HG03060 (cell line): ENCODE results near the gene SIGLEC12.
"Not testable (repeated sequence)": the region's sequence is repeated elsewhere in the genome, so short reads cannot be mapped to it uniquely, and the experiment has no call there.

ENCODE experiments used
- ATAC-seq: cut with Tn5 transposase; IDR thresholded peaks from one replicate; pipeline ENCODE4 v1.9.1; 2021; ENCODE audit warnings: low read depth, moderate number of reproducible peaks; ENCODE audit not compliant: unreplicated experiment

SIGLEC12 gene

DNA sequence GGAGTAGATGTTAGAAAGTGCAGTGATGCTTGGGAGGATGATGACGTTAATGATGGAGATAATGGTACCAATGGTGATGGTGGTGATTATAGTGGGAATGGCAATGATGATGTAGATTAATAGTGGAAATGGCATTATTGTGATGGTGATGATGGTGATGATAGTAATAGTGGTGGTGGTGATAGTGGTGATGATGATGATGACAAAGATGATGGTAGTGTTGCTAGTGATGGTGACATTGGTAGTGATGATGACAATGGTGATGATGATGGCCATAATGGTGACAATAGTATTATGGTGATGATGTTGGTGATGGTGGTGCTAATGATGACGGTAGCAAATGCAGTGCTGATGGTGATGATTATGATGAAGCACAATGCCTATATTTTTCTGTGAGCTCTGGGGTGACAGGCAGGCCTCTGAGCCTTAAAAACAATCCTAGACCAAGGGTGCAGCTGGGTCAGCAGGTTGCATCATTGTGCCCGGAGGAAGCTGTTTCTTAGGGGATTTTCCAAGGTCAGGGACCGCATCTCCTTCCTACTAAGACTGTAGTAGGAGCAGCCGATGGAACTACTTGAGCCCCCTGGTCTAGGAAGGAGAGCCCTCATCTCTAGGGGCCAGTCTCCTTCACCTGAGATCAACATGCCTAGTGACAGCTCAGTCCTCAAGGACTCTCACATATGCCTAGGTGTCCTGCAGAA is 15.5 kb downstream of the SIGLEC12 start:
- no peak for ATAC-seq

DNA sequence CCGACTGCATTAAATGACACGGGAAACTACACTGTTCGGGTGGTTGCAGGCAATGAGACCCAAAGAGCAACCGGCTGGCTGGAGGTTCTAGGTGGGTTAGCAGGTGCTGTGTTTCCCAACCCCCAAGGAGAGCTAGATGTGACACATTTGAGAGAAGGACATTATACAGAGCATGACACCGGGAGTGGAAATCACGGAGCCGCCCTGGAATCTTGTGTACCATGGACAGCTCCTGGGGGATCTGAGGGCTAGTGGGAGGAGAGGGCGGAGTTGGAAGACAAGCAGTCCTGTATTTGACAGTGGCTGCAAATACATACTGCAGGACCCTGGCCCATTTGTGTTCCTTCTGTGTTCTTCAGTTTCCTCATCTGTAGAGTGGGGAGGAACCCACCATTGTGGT is 21.0 kb downstream of the SIGLEC12 start:
- ATAC-seq, result no peak

DNA sequence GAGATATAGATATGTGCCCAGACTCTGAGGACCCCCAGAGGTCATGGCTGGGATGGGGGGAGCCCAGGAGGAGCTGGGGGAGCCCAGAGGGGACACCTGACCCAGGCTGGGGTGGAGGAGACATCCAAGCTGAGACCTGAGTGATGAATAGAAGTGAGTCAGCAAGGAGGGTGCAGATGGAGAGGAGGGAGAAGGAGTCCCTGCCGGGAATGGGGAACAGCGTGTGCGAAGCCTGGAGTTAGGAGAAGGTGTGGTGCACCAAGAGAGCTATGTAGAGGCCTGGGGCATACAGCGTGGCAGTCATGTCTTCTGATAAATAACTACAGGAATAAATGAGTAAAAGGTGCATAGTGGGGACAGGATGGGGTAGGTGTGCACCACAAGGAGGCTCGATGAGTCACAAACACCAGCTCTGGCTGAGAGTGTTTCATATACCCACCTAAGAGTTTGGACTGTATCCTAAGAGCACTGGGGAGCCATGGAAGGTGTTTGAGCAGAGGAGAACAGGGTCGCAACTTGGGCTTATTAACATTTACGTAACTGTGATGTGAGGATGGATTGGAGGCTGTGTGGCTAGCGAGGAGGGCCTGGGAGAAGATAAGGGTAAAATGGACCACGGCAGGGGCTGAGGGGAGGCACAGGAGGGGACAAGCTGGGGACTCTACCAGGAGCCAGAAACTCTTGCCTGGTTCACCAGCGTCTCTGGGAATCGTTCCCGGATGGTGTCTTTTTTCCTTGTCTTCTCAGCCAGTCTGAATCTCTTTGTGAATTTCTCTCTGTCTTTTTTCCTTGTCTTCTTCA is 21.9 kb downstream of the SIGLEC12 start:
- ATAC-seq, result no peak

DNA sequence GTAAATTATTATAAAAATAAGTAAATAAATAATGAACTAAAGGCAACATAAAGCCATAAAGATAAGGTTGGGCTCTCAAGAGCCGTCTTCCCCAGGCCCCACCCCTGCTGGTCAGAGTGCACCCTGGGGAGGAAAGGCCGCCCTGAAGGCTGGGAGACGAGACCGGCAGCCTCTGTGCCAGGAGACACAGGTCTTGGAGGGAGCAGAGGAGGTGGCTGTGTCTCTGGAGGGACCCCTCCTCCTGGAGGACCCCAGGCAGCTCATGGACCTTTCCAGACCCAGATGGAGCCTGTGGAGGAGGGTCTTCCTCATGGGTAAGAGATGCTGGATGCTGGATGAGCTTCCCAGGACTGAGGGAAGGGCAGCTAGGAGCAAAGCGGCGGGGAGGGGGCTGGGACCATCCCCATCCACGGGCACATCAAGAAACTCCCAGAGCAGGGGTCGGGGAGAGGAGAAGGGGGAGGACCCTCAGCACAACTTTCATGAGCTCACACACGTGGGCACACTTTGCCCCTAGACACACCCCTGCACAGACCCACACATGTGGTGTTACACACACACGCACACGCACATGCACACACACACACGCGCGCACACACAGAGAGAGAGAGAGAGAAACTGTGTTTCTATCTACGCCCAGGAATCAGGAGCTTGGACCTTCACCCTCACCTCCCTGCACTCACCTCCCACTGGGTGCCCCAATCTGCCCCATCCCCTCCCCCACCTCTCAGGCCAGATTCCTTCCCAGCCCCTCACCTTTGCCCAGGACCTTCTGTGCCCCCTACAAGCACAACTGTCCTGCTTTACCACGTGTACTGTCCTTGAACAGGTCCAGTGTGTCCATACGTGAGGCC is 23.0 kb downstream of the SIGLEC12 start, which contains the start of gene CEACAM18:
TSS of gene CEACAM18 (plus strand) at position 159 of the 854 bp plus-strand sequence.
- no peak for ATAC-seq

DNA sequence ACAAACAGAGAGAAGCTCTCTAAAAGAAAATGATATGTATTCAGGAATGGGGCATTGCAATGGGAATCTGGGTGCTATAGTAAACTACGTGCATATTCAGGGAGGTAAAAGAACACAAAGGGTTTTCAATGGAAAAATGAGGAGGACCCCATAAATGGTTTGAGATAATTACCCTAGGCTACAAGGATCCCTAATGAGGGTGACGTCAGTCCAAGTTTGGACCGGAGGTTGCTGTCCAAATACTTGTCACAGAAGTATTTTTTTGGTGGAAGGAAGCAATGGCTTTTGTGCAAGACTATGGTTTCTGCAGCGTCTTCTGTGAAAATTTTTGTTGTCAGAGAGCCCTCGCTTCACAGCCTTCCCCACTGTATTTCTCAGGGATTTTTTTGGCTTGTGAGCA is 24.3 kb downstream of the SIGLEC12 start:
- no peak for ATAC-seq

DNA sequence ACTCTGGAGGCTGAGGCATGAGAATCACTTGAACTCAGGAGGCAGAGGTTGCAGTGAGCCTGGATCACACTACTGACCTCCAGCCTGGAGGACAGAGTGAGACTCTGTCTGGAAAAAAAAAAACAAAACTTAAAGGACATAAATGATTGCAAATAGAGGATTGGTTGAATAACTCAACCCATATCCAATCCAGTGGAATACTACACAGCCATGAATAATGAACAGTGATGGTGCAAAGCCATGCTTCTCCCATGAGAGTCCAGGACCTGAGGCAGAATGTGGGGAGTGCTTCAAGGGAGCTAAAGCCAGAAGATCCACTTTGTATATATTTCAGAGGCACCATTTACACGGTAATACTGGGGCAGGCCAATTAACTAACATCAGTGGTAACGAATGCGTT is 25.4 kb downstream of the SIGLEC12 start:
- no peak for ATAC-seq

DNA sequence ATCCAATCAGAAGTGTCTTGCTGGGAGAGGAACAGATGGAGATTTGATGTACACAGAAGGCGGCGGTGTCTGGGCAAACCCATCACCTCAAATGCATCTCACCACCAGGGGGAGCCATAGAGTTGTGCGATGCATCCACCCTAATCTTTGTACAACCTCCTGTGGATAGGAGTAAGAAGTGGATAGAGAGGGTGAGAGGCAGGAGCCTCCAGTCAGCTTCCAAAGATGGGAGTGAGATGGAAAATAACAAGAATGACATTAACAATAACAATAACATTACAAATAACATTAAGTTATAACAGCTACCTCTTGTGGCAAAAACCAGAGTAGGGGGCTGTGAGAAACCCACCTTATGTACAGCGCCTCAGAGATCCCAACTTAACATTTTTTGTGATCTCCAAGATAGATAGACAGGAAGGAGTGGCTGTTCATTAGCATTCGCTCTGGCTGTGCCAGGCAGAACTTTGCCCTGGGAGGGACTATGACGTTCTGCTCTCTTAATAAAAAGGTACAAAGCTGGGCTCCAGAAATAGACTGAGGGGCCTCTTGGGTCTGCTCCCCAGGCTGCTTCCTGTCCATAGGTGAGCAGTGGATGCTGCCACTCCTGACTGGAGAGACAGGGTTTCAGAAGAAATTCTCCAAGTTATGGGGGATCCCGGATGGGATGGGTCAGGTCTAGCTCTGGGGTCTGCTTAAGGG is 28.4 kb downstream of the SIGLEC12 start:
- ATAC-seq, result no peak

DNA sequence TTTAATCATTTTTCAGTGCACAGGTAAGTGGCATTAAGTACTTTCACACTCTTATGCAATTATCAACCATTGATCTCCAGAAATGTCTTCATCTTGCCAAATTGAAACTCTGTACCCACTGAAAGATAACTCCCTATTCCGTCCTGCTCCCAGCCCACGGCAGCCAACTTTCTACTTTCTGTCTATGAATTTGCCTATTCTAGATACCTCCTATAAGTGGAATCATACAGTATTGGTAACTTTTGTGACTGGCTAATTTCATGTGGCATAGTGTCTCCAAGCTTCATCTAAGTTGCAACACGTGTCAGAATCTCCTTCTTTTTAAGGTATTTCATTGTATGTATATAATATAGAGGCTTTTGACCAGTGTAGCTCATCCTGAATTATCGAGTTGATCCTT is 29.0 kb downstream of the SIGLEC12 start:
- no peak for ATAC-seq

DNA sequence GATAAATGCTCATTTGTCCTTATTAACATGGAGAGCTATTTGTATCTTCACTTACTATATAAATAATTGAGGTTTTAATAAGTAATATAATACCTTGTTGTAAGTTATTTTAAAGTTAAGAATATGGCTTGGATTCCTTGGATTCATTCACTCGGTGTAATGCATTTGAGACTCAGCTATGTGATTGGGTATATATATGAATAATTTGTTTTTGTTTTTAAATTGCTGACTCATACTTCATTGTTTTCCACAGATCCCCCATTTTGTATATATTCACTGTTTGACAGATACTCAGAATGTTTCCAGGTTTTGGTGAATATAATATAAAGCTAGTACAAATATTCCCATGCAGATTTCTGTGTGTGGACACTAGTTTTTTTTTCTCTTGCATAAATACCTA is 30.1 kb downstream of the SIGLEC12 start:
- no peak for ATAC-seq

DNA sequence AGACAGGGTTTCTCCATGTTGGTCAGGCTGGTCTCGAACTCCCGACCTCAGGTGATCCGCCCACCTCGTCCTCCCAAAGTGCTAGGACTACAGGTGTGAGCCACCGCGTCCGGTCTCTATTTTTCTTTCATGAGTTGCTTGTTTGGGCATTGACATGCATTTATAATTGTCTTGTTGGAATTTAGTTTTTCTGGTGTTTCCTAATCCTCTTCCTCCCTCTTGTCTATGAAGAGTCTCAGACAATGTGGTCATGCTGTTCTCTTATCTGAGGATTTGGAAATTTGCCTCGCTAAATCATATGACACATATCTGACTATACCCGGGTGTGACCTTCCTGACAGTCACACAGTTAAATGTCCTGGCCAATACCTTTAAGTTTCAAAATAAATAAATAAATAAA is 30.6 kb downstream of the SIGLEC12 start:
- ATAC-seq, result no peak

DNA sequence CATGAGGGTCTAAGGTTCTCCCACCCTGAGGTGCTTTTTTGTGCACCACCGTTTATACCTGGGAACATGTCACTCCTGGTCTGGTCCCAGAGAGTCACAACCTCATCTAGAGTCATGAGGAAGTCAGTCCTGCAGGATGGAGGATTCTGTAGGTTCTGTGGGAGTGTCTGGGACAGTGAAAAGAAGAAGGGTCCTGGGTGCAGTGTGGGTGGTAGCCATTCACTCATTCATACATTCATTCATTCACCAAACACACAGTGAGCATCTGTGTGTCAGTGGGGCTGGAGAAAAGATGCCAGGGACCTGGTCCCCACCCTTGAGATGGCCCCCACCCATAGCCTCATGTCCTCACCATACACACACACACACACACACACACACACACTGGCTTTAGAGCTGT is 32.0 kb downstream of the SIGLEC12 start:
- ATAC-seq, result no peak

DNA sequence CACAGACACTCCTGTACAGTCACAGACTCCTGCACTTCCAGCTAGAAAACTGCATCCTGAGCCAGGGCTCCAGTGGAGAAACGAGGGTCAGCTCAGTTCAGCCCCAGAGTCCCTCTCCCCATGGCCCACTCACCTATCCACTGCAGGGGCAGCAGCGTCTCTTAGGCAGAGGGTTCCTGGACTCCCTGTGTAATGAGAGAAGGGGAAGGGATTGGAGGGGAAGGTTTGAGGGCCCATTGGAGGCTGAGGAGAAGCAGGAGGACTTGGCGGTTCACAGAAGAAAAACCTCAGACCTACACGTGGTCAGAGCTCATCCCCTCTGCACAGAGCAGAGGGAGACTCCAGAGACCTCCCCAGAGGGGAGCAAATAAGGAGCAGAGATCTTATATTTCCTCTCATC is 32.4 kb downstream of the SIGLEC12 start:
- no peak for ATAC-seq

DNA sequence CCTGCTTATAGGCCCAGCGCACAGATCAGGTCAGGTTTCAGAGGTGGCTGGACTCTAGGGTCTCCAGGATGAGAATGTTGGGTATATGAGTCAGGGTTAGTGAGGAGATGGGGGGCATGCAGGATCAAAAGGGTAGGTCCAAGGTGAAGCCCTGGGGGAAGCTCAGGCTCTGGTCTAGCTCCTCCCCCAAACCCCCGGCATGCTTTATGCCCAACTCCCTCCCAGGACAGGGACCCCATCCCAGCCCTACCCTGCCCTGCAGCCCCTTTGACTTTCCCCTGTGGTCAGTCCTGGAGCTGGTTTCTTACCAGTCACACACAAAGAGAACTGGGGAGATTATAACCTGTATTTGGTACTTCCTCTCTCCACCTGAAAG is 33.1 kb downstream of the SIGLEC12 start:
- no peak for ATAC-seq

DNA sequence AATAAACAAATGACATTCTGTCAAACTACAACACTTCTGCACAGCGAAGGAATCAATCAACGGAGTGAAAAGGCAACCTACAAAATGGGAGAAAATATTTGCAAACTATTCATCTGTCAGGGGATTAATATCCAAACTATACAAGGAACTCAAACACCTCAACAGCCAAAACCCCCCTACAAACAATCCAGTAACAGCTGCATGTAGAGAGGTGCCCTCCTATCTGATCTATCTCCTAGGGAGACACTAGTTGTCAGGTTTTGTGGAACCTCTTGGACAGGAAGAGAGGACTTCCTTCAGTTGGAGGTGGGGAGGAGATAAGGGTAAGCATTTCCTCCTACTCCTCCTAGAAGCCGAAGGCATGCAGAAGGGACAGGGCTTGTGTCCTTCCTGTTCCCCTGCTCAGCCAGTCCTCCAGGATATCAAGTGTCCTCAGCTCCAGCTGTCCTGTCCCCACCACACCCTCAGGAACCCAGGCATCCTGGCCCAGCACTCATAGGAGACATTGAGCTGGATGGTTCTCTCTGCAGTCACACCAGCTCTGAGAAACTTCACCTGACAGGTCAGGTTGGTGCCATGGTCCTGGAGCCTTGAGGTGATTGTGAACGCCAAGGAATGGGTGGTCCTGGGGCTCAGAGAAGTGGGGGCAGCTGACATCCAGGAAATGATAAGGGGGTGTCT is 33.6 kb downstream of the SIGLEC12 start:
- no peak for ATAC-seq

DNA sequence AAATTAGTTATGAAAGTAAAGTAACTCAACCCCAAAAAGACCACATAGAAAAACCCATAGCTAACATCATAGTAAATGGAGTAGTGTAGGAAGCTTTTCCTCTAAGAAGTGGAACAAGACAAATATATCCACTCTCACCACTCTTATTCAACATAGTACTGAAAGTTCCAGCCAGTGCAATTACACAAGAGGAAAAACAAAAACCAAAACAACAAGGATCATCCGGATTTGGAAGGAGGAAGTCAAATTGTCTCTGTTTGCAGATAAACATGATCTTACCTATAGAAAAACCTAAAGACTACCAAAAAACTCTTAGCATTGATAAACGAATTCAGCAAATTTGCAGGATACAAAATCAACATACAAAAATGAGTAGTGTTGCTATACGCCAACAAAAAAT is 34.9 kb downstream of the SIGLEC12 start:
- no peak for ATAC-seq

DNA sequence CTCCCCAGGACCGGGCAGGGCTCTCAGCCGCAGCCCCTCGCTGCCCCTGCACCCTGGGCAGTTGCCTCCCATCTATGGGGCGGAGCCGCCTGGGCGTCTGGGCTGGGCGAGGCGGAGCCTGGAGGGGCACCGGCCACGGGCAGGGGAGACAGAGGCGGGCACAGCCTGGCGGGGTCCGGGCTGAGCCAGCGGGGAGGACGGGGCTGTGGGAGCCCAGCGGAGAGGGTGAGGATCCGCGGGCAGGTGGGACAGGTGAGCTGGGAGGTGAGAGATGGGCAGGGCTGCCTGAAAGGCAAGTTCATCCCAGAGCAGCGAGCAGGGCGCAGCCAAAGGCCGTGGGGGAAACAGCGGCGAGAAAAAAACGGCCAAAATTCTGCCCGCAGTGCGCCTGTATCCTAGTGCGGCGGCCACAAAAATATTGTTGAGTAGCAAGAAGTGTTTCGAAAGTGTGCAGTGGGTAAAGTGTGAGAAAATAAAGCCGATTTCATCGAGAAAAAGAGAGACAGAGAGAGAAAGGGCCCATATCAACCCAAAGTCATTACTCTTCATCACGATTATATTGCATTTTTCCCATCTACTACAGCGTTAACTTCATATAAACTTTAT is 37.5 kb downstream of the SIGLEC12 start:
- not testable (repeated sequence) for ATAC-seq

DNA sequence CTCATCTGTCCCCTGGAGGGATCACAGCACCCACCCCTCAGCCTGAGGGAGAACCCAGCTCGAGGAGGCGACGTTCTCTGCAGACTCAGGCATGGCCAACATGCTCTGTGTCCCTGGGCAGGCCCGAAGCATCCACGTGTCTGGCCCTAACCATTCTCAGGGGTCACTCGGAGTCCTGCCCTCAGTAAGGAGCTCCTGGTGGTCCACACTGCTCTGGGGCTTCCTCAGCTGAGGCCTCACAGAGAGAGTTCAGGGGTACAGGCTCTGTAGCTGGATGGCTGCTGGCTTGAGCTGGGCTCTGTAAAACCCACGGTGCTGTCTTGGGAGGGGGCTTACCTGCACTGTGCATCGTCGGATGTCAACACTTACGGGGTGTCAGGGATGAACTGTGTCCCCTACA is 38.9 kb downstream of the SIGLEC12 start:
- ATAC-seq, result no peak

DNA sequence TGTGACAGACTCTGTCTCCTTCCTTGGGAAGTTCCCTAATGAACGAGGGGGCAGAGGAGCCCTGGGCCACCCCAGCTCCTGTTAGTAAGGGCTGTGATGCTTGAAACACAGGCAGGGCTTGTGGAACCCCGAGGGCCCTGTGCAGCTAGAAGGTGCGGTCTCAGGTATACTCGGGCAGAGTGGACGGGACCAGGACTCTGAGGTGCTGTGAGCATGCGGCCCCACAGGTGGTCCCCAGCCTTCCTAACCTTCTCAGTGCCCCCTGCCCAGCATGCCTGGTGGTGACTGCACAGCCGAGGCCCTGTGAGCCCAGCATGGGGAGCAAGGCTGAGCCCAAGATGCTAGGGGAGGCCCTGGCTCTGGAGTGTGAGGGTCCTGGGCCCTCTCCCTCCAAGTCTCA is 39.3 kb downstream of the SIGLEC12 start:
- no peak for ATAC-seq

DNA sequence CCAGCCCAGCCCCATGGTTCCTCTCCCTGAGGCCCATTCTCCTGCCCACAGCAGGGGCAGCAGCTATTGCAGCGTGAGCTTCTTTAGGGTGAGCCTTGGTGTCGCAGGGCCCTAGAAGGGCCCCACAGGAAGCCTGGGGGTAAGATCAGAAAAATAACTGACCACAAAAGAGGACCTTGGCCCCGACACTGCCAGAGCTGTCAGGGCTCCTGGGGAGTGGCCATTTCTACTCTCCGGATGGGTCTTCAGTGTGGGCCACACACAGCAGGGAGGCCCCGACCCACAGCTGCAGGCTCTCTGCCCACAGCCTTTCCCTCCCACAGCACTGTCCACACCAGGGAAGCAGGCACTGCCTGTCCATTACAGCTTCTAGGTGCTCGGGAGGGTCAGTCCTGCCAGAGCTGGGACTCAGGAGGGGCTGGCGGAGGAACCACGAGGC is 39.9 kb downstream of the SIGLEC12 start:
- no peak for ATAC-seq
